GM23338 (cell line): Measurements from ENCODE around the gene MGAT5. TPM values are rescaled to one million over a fixed set of nuclear protein-coding genes. Genes with fewer than 3 reads are reported as not detected.

Experiments used
- ATAC-seq: fragments of 200-7000 bp; cut with Tn5 transposase; 3 replicates; pipeline ENCODE4 v1.9.1; 2020
- DNase-seq: peaks from one replicate; pipeline ENCODE4 v3.0.0-alpha.2; 2015; ENCODE audit warnings: low spot score
- H2AFZ ChIP-seq: fragments of 200-600 bp; sonication (generic); 2 replicates; pipeline ENCODE4 v1.8.0; 2016; ENCODE audit warnings: antibody characterized with exemption, mild to moderate bottlenecking, moderate library complexity
- H3F3A ChIP-seq: fragments of 200-600 bp; sonication (generic); replicated peaks from 2 replicates; pipeline ENCODE4 v1.8.0; 2017; ENCODE audit warnings: antibody characterized with exemption, mixed run types, low read depth
- H3K27ac ChIP-seq: fragments of 200-600 bp; sonication (generic); 2 replicates; pipeline ENCODE4 v1.6.1; 2016; ENCODE audit warnings: low read depth
- H3K27me3 ChIP-seq: fragments of 200-600 bp; sonication (generic); 2 replicates; pipeline ENCODE4 v1.8.0; 2016; ENCODE audit warnings: mild to moderate bottlenecking, mixed run types, moderate library complexity; ENCODE audit not compliant: insufficient read depth
- H3K36me3 ChIP-seq: fragments of 200-600 bp; sonication (generic); 2 replicates; pipeline ENCODE4 v1.8.0; 2016; ENCODE audit warnings: mild to moderate bottlenecking; ENCODE audit not compliant: insufficient read depth
- H3K4me1 ChIP-seq: fragments of 200-600 bp; sonication (generic); 2 replicates; pipeline ENCODE4 v1.8.0; 2016; ENCODE audit warnings: mild to moderate bottlenecking, moderate library complexity; ENCODE audit not compliant: insufficient read depth
- H3K4me2 ChIP-seq: fragments of 200-600 bp; sonication (generic); 2 replicates; pipeline ENCODE4 v1.7.1; 2017; ENCODE audit warnings: mixed run types
- H3K4me3 ChIP-seq: fragments of 200-600 bp; sonication (generic); 2 replicates; pipeline ENCODE4 v1.6.1; 2016; ENCODE audit warnings: mixed run types
- H3K79me2 ChIP-seq: fragments of 200-600 bp; sonication (generic); replicated peaks from 2 replicates; pipeline ENCODE4 v1.8.0; 2017; ENCODE audit warnings: mild to moderate bottlenecking; ENCODE audit not compliant: insufficient read depth
- H3K9me2 ChIP-seq: fragments of 200-600 bp; sonication (generic); 2 replicates; pipeline ENCODE4 v1.8.0; 2017; ENCODE audit not compliant: insufficient read depth
- H4K20me1 ChIP-seq: fragments of 200-600 bp; sonication (generic); replicated peaks from 2 replicates; pipeline ENCODE4 v1.8.0; 2017; ENCODE audit warnings: mild to moderate bottlenecking; ENCODE audit not compliant: insufficient read depth
- H3K27ac Mint-ChIP-seq: 2 replicates; pipeline ENCODE4 v1.8.0; 2020; ENCODE audit warnings: inconsistent platforms, mild to moderate bottlenecking, moderate library complexity, mixed read lengths
- H3K27me3 Mint-ChIP-seq: 3 replicates; pipeline ENCODE4 v1.8.0; 2022; ENCODE audit warnings: low read depth, mild to moderate bottlenecking, moderate library complexity, mixed read lengths, inconsistent platforms; ENCODE audit not compliant: insufficient read depth, poor library complexity
- H3K36me3 Mint-ChIP-seq: 3 replicates; pipeline ENCODE4 v1.8.0; 2021; ENCODE audit warnings: low read depth, mild to moderate bottlenecking, inconsistent platforms, moderate library complexity, mixed read lengths
- H3K4me1 Mint-ChIP-seq: 3 replicates; pipeline ENCODE4 v1.8.0; 2020; ENCODE audit warnings: mild to moderate bottlenecking, inconsistent platforms, mixed read lengths
- H3K4me3 Mint-ChIP-seq: 3 replicates; pipeline ENCODE4 v1.8.0; 2021; ENCODE audit warnings: moderate library complexity, mild to moderate bottlenecking, inconsistent platforms, mixed read lengths
- H3K9me3 Mint-ChIP-seq: 3 replicates; pipeline ENCODE4 v1.8.0; 2020; ENCODE audit warnings: moderate library complexity, mild to moderate bottlenecking, inconsistent platforms, mixed read lengths
- CREB1 ChIP-seq: fragments of 250-450 bp; sonication (Bioruptor Pico); IDR thresholded peaks from 2 replicates; pipeline ENCODE4 v1.5.0; 2020; ENCODE audit warnings: low read depth, mild to moderate bottlenecking, moderate library complexity
- EZH2 ChIP-seq: fragments of 200-600 bp; sonication (generic); IDR thresholded peaks from one replicate; pipeline ENCODE4 v1.8.0; 2017; ENCODE audit warnings: antibody characterized with exemption, mild to moderate bottlenecking, low read depth; ENCODE audit not compliant: unreplicated experiment
- EZH2phosphoT487 ChIP-seq: fragments of 200-600 bp; sonication (generic); IDR thresholded peaks from one replicate; pipeline ENCODE4 v1.8.1; 2018; ENCODE audit warnings: antibody characterized with exemption; ENCODE audit not compliant: unreplicated experiment
- JUNB ChIP-seq: IDR thresholded peaks from one replicate; pipeline ENCODE4 v1.6.1; 2016; ENCODE audit warnings: antibody characterized with exemption; ENCODE audit not compliant: unreplicated experiment
- NANOG ChIP-seq: IDR thresholded peaks from 2 replicates; pipeline ENCODE4 v1.6.1; 2016; ENCODE audit warnings: antibody characterized with exemption, borderline replicate concordance
- POLR2AphosphoS5 ChIP-seq: IDR thresholded peaks from 2 replicates; pipeline ENCODE4 v1.6.1; 2016; ENCODE audit warnings: antibody characterized with exemption, low read depth
- STAT1 ChIP-seq: IDR thresholded peaks from one replicate; pipeline ENCODE4 v1.6.1; 2016; ENCODE audit warnings: antibody characterized with exemption; ENCODE audit not compliant: unreplicated experiment
- ZNF114 ChIP-seq: fragments of 250-450 bp; sonication (Bioruptor Pico); IDR thresholded peaks from 2 replicates; pipeline ENCODE4 v1.5.0; 2020; ENCODE audit warnings: mild to moderate bottlenecking, moderate library complexity
- ZNF331 ChIP-seq: fragments of 250-450 bp; sonication (Bioruptor Pico); IDR thresholded peaks from 2 replicates; pipeline ENCODE4 v1.5.0; 2020; ENCODE audit warnings: low read depth, mild to moderate bottlenecking, moderate library complexity
- polyA plus RNA-seq: library from polyadenylated mRNA; unstranded; fragments of >200 nt; fragmentation: Nextera tagmentation; extraction: Ambion mirVana; gene quantifications from 2 replicates; pipeline ENCODE4 v1.2.1, GENCODE V29; 2016
- total RNA-seq: library from RNA; depleted of rRNA; stranded (reverse); fragments of >200 nt; shearing (Covaris generic); gene quantifications from 2 replicates; pipeline ENCODE4 v1.2.3, GENCODE V29; 2014
- TF ChIP-seq, protein P1 (sequence below), 2 experiments: fragments of 200-600 bp in 1 of 2; sonication (generic) in 1 of 2; conservative IDR thresholded peaks; 2 replicates each; pipeline versions ENCODE4 v1.5.1 to v1.6.1; 2016 to 2017; ENCODE audit warnings: antibody characterized with exemption in 2 of 2, low read depth in 2 of 2, mild to moderate bottlenecking in 2 of 2, moderate library complexity in 1 of 2
- TF ChIP-seq, protein P2 (sequence below): IDR thresholded peaks from 2 replicates; pipeline ENCODE4 v1.6.1; 2016; ENCODE audit warnings: antibody characterized with exemption
- TF ChIP-seq, protein P3 (sequence below): IDR thresholded peaks from one replicate; pipeline ENCODE4 v1.6.1; 2018; ENCODE audit warnings: antibody characterized with exemption; ENCODE audit not compliant: unreplicated experiment
- TF ChIP-seq, protein P4 (sequence below): fragments of 250-450 bp; sonication (Bioruptor Pico); IDR thresholded peaks from 2 replicates; pipeline ENCODE4 v1.5.0; 2020; ENCODE audit warnings: mild to moderate bottlenecking, moderate library complexity

The MGAT5 gene
- total and polyA plus RNA-seq, 2 experiments from 2014 or later: 4.6 to 27.6 TPM

DNA sequence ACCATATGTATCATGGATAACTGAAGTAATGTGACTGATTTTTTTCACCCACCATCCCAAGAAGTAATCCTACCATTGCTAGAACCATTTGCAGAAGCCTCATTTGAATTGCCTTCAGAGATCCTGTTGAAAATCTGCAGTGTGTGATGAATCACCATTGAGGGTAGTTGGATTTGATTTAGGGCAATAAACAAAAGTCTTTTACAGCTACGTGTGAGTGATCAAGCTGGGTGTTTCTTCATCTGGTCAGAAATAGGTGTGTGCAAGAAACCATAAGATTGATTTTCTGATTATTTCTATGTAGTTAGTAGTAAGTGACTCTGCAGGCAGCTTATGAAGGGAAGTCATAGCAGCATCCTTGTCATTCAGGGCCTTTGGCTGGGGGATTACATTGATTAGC is 159.6 kb downstream of the MGAT5 start:
- H3K9me2 ChIP-seq: no peaks in the 10 kb centered on the region
- no peaks in the 10 kb centered on the region for H3F3A ChIP-seq
- Mint-ChIP-seq H3K9me3 (no peaks in the 10 kb centered on the region), H3K4me1 (peaks cover 9% of the 10 kb centered on the region; the same call in 2 of the 3 replicates), H3K27ac (no peak overlapping the region), H3K4me3 (no peak overlapping the region), H3K36me3 (no peaks in the 10 kb centered on the region), H3K27me3 (peaks cover 2% of the 10 kb centered on the region)
- no peak overlapping the region for H3K27ac ChIP-seq
- H3K4me2 ChIP-seq: no peak overlapping the region
- TF ChIP-seq POLR2AphosphoS5 (no peak), JUNB (no peak), STAT1 (no peak), ZNF114 (CRISPR knock-in tag) (no peak), EZH2 (no peak), CREB1 (CRISPR knock-in tag) (no peak), ZNF331 (CRISPR knock-in tag) (no peak), EZH2phosphoT487 (no peak), NANOG (no peak)
- TF ChIP-seq, protein P1, sequence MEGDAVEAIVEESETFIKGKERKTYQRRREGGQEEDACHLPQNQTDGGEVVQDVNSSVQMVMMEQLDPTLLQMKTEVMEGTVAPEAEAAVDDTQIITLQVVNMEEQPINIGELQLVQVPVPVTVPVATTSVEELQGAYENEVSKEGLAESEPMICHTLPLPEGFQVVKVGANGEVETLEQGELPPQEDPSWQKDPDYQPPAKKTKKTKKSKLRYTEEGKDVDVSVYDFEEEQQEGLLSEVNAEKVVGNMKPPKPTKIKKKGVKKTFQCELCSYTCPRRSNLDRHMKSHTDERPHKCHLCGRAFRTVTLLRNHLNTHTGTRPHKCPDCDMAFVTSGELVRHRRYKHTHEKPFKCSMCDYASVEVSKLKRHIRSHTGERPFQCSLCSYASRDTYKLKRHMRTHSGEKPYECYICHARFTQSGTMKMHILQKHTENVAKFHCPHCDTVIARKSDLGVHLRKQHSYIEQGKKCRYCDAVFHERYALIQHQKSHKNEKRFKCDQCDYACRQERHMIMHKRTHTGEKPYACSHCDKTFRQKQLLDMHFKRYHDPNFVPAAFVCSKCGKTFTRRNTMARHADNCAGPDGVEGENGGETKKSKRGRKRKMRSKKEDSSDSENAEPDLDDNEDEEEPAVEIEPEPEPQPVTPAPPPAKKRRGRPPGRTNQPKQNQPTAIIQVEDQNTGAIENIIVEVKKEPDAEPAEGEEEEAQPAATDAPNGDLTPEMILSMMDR (conservative IDR thresholded peaks at IDR 0.05; ENCODE audit: low read depth in 2 of 2): no peak
- TF ChIP-seq, protein P2, sequence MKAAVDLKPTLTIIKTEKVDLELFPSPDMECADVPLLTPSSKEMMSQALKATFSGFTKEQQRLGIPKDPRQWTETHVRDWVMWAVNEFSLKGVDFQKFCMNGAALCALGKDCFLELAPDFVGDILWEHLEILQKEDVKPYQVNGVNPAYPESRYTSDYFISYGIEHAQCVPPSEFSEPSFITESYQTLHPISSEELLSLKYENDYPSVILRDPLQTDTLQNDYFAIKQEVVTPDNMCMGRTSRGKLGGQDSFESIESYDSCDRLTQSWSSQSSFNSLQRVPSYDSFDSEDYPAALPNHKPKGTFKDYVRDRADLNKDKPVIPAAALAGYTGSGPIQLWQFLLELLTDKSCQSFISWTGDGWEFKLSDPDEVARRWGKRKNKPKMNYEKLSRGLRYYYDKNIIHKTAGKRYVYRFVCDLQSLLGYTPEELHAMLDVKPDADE: no peak
- TF ChIP-seq, protein P3, sequence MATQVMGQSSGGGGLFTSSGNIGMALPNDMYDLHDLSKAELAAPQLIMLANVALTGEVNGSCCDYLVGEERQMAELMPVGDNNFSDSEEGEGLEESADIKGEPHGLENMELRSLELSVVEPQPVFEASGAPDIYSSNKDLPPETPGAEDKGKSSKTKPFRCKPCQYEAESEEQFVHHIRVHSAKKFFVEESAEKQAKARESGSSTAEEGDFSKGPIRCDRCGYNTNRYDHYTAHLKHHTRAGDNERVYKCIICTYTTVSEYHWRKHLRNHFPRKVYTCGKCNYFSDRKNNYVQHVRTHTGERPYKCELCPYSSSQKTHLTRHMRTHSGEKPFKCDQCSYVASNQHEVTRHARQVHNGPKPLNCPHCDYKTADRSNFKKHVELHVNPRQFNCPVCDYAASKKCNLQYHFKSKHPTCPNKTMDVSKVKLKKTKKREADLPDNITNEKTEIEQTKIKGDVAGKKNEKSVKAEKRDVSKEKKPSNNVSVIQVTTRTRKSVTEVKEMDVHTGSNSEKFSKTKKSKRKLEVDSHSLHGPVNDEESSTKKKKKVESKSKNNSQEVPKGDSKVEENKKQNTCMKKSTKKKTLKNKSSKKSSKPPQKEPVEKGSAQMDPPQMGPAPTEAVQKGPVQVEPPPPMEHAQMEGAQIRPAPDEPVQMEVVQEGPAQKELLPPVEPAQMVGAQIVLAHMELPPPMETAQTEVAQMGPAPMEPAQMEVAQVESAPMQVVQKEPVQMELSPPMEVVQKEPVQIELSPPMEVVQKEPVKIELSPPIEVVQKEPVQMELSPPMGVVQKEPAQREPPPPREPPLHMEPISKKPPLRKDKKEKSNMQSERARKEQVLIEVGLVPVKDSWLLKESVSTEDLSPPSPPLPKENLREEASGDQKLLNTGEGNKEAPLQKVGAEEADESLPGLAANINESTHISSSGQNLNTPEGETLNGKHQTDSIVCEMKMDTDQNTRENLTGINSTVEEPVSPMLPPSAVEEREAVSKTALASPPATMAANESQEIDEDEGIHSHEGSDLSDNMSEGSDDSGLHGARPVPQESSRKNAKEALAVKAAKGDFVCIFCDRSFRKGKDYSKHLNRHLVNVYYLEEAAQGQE: no peak
- TF ChIP-seq, protein P4, sequence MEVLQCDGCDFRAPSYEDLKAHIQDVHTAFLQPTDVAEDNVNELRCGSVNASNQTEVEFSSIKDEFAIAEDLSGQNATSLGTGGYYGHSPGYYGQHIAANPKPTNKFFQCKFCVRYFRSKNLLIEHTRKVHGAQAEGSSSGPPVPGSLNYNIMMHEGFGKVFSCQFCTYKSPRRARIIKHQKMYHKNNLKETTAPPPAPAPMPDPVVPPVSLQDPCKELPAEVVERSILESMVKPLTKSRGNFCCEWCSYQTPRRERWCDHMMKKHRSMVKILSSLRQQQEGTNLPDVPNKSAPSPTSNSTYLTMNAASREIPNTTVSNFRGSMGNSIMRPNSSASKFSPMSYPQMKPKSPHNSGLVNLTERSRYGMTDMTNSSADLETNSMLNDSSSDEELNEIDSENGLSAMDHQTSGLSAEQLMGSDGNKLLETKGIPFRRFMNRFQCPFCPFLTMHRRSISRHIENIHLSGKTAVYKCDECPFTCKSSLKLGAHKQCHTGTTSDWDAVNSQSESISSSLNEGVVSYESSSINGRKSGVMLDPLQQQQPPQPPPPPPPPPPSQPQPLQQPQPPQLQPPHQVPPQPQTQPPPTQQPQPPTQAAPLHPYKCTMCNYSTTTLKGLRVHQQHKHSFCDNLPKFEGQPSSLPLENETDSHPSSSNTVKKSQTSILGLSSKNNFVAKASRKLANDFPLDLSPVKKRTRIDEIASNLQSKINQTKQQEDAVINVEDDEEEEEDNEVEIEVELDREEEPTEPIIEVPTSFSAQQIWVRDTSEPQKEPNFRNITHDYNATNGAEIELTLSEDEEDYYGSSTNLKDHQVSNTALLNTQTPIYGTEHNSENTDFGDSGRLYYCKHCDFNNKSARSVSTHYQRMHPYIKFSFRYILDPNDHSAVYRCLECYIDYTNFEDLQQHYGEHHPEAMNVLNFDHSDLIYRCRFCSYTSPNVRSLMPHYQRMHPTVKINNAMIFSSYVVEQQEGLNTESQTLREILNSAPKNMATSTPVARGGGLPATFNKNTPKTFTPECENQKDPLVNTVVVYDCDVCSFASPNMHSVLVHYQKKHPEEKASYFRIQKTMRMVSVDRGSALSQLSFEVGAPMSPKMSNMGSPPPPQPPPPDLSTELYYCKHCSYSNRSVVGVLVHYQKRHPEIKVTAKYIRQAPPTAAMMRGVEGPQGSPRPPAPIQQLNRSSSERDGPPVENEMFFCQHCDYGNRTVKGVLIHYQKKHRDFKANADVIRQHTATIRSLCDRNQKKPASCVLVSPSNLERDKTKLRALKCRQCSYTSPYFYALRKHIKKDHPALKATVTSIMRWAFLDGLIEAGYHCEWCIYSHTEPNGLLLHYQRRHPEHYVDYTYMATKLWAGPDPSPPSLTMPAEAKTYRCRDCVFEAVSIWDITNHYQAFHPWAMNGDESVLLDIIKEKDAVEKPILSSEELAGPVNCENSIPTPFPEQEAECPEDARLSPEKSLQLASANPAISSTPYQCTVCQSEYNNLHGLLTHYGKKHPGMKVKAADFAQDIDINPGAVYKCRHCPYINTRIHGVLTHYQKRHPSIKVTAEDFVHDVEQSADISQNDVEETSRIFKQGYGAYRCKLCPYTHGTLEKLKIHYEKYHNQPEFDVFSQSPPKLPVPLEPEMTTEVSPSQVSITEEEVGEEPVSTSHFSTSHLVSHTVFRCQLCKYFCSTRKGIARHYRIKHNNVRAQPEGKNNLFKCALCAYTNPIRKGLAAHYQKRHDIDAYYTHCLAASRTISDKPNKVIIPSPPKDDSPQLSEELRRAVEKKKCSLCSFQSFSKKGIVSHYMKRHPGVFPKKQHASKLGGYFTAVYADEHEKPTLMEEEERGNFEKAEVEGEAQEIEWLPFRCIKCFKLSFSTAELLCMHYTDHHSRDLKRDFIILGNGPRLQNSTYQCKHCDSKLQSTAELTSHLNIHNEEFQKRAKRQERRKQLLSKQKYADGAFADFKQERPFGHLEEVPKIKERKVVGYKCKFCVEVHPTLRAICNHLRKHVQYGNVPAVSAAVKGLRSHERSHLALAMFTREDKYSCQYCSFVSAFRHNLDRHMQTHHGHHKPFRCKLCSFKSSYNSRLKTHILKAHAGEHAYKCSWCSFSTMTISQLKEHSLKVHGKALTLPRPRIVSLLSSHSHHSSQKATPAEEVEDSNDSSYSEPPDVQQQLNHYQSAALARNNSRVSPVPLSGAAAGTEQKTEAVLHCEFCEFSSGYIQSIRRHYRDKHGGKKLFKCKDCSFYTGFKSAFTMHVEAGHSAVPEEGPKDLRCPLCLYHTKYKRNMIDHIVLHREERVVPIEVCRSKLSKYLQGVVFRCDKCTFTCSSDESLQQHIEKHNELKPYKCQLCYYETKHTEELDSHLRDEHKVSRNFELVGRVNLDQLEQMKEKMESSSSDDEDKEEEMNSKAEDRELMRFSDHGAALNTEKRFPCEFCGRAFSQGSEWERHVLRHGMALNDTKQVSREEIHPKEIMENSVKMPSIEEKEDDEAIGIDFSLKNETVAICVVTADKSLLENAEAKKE (CRISPR knock-in tag): no peak
- DNase-seq (no peak), ATAC-seq (no peak)
- H3K4me3 ChIP-seq: no peak overlapping the region
- H3K36me3 ChIP-seq: no peaks in the 10 kb centered on the region
- 0 out of 2 replicates have a peak, but pooled peaks cover 3% of the 10 kb centered on the region for H4K20me1 ChIP-seq
- no peak overlapping the region for H2AFZ ChIP-seq
- no peaks in the 10 kb centered on the region for H3K79me2 ChIP-seq
- no peaks in the 10 kb centered on the region for H3K27me3 ChIP-seq
- H3K4me1 ChIP-seq: peaks cover 5% of the 10 kb centered on the region; the same call in 1 of the 2 replicates
